BLaER1 treated with 17β-estradiol and CSF1 and Interleukin-3, amounts not matched to agents 10 nM and 100 nM (cell line): Measurements from ENCODE around the gene RAB44.

Source experiments
- H3K27ac ChIP-seq, 11 experiments: shearing (Covaris generic); formaldehyde crosslinking; 2 replicates each; pipeline ENCODE4 v1.8.1; 2022
- H3K27me3 ChIP-seq, 11 experiments: shearing (Covaris generic); formaldehyde crosslinking; 2 replicates each; pipeline ENCODE4 v1.8.1; 2022
- H3K36me3 ChIP-seq, 11 experiments: shearing (Covaris generic); formaldehyde crosslinking; 2 replicates each; pipeline ENCODE4 v1.8.1; 2022
- H3K4me1 ChIP-seq, 10 experiments: shearing (Covaris generic); formaldehyde crosslinking; 2 replicates each; pipeline ENCODE4 v1.8.1; 2022
- H3K4me2 ChIP-seq, 11 experiments: shearing (Covaris generic); formaldehyde crosslinking; 2 replicates each; pipeline ENCODE4 v1.8.1; 2022
- H3K4me3 ChIP-seq, 10 experiments: shearing (Covaris generic); formaldehyde crosslinking; 2 replicates each; pipeline ENCODE4 v1.8.1; 2022
- H3K9ac ChIP-seq, 11 experiments: shearing (Covaris generic); formaldehyde crosslinking; 2 replicates each; pipeline ENCODE4 v1.8.1; 2022
- H3K9me3 ChIP-seq, 11 experiments: shearing (Covaris generic); formaldehyde crosslinking; replicated peaks in 1 of 11; 2 replicates each; pipeline ENCODE4 v1.8.1; 2022
- H4K20me1 ChIP-seq, 11 experiments: shearing (Covaris generic); formaldehyde crosslinking; 2 replicates each; pipeline ENCODE4 v1.8.1; 2022
- Cebpa-rat ChIP-seq, 11 experiments: shearing (Covaris generic); IDR thresholded peaks; 2 replicates each; pipeline ENCODE4 v1.8.1; 2022

Gene RAB44

GRCh38 chr6:36771145-36771544 lies 73.5 kb downstream of the RAB44 start:
- no peaks in the 10 kb centered on the region for H3K36me3 ChIP-seq
- H3K4me2 ChIP-seq = peak overlapping the region in 10 of 11 experiments; percentile 62 to 98 (median 82); a peak in 20 of 22 replicates
- H3K27ac ChIP-seq = no peak overlapping the region
- peaks cover 45 to 75% (median 70%) of the 10 kb centered on the region in 10 experiments for H3K4me1 ChIP-seq
- H4K20me1 ChIP-seq = peaks cover 0 to 31% (median 8%) of the 10 kb centered on the region in 11 experiments; a peak in 8 of 22 replicates
- H3K9ac ChIP-seq = no peak overlapping the region
- no peaks in the 10 kb centered on the region for H3K9me3 ChIP-seq
- no peak for TF ChIP-seq Cebpa-rat (IDR thresholded peaks at IDR 0.05)
- H3K4me3 ChIP-seq = no peak overlapping the region
- H3K27me3 ChIP-seq = peaks cover 10 to 43% (median 20%) of the 10 kb centered on the region in 11 experiments; a peak in 20 of 22 replicates

- Histone ChIP-seq H3K27ac (peak overlapping the region in 1 of 11 experiments; percentile 15; a peak in 2 of 22 replicates), H3K4me3 (no peak overlapping the region), H3K9me3 (no peaks in the 10 kb centered on the region), H4K20me1 (peaks cover 0 to 31% (median 8%) of the 10 kb centered on the region in 11 experiments; a peak in 8 of 22 replicates), H3K36me3 (no peaks in the 10 kb centered on the region), H3K9ac (peak overlapping the region in 2 of 11 experiments; percentile 22 to 41; a peak in 3 of 22 replicates), H3K4me1 (peaks cover 38 to 63% (median 58%) of the 10 kb centered on the region in 10 experiments), H3K27me3 (peaks cover 12 to 53% (median 31%) of the 10 kb centered on the region in 11 experiments; a peak in 21 of 22 replicates), H3K4me2 (peak overlapping the region in 10 of 11 experiments; percentile 6 to 98 (median 82); a peak in 19 of 22 replicates)
- no peak for TF ChIP-seq Cebpa-rat (IDR thresholded peaks at IDR 0.05)
Measured at GRCh38 chr6:36772397-36772796, 74.8 kb downstream of the RAB44 start.

GRCh38 chr6:36774331-36774730 lies 76.7 kb downstream of the RAB44 start:
- peaks cover 22 to 71% (median 47%) of the 10 kb centered on the region in 11 experiments for H3K27me3 ChIP-seq
- H3K4me3 ChIP-seq = no peak overlapping the region
- H3K9me3 ChIP-seq = no peaks in the 10 kb centered on the region
- H3K4me2 ChIP-seq = no peak overlapping the region
- TF ChIP-seq Cebpa-rat (IDR thresholded peaks at IDR 0.05) = no peak
- H3K36me3 ChIP-seq = no peaks in the 10 kb centered on the region
- peaks cover 29 to 50% (median 42%) of the 10 kb centered on the region in 10 experiments for H3K4me1 ChIP-seq
- peaks cover 0 to 28% (median 3%) of the 10 kb centered on the region in 11 experiments; a peak in 8 of 22 replicates for H4K20me1 ChIP-seq
- H3K27ac ChIP-seq = no peak overlapping the region
- no peak overlapping the region for H3K9ac ChIP-seq

- no peak overlapping the region for H3K9ac ChIP-seq
- no peaks in the 10 kb centered on the region for H3K9me3 ChIP-seq
- H3K27me3 ChIP-seq = peaks cover 27 to 82% (median 61%) of the 10 kb centered on the region in 11 experiments
Measured at GRCh38 chr6:36776167-36776566, 78.5 kb downstream of the RAB44 start.

GRCh38 chr6:36777801-36778200 lies 80.2 kb downstream of the RAB44 start:
- Histone ChIP-seq H3K36me3 (no peaks in the 10 kb centered on the region), H3K4me1 (peaks cover 32 to 47% (median 40%) of the 10 kb centered on the region in 10 experiments), H3K4me3 (no peak overlapping the region), H3K9me3 (no peaks in the 10 kb centered on the region), H3K9ac (no peak overlapping the region), H4K20me1 (peaks cover 0 to 17% (median 10%) of the 10 kb centered on the region in 11 experiments; a peak in 10 of 22 replicates), H3K4me2 (peak overlapping the region in 4 of 11 experiments; percentile 22 to 54 (median 40); a peak in 6 of 22 replicates), H3K27ac (no peak overlapping the region), H3K27me3 (peaks cover 23 to 82% (median 65%) of the 10 kb centered on the region in 11 experiments)
- no peak for TF ChIP-seq Cebpa-rat (IDR thresholded peaks at IDR 0.05)

More at GRCh38 chr6:36776167-36776566, 78.5 kb downstream of the RAB44 start:
- peaks cover 24 to 49% (median 40%) of the 10 kb centered on the region in 10 experiments for H3K4me1 ChIP-seq
- no peak overlapping the region for H3K4me3 ChIP-seq
- no peak overlapping the region for H3K4me2 ChIP-seq
- H4K20me1 ChIP-seq = peaks cover 0 to 13% (median 0%) of the 10 kb centered on the region in 11 experiments; a peak in 4 of 22 replicates
- TF ChIP-seq Cebpa-rat (IDR thresholded peaks at IDR 0.05) = no peak
- no peaks in the 10 kb centered on the region for H3K36me3 ChIP-seq
- no peak overlapping the region for H3K27ac ChIP-seq

GRCh38 chr6:36779227-36779626 lies 81.6 kb downstream of the RAB44 start:
- H3K4me1 ChIP-seq = peaks cover 29 to 47% (median 35%) of the 10 kb centered on the region in 10 experiments
- H3K9ac ChIP-seq = no peak overlapping the region
- H3K4me2 ChIP-seq = peak overlapping the region in 3 of 11 experiments; percentile 75 to 80 (median 80); a peak in 2 of 22 replicates
- H3K36me3 ChIP-seq = no peaks in the 10 kb centered on the region
- H3K27me3 ChIP-seq = peaks cover 23 to 87% (median 68%) of the 10 kb centered on the region in 11 experiments
- no peak overlapping the region for H3K4me3 ChIP-seq
- H3K27ac ChIP-seq = no peak overlapping the region
- TF ChIP-seq Cebpa-rat (IDR thresholded peaks at IDR 0.05) = no peak
- H4K20me1 ChIP-seq = peaks cover 0 to 17% (median 10%) of the 10 kb centered on the region in 11 experiments; a peak in 10 of 22 replicates
- no peaks in the 10 kb centered on the region for H3K9me3 ChIP-seq

GRCh38 chr6:36780442-36781177 lies 83.0 kb downstream of the RAB44 start:
- peak overlapping the region in 5 of 11 experiments; percentile 30 to 49 (median 38); a peak in 4 of 22 replicates for H3K9ac ChIP-seq
- H3K4me1 ChIP-seq = peaks cover 29 to 47% (median 35%) of the 10 kb centered on the region in 10 experiments
- H3K4me2 ChIP-seq = peak overlapping the region; percentile 46 to 85 (median 80)
- TF ChIP-seq Cebpa-rat (IDR thresholded peaks at IDR 0.05) = 0 out of 22 replicates have a peak, but pooled peaks of 1 of the 11 experiments have one; percentile 16
- peaks cover 0 to 17% (median 10%) of the 10 kb centered on the region in 11 experiments; a peak in 10 of 22 replicates for H4K20me1 ChIP-seq
- H3K27ac ChIP-seq = peak overlapping the region in 2 of 11 experiments; percentile 2 to 26; a peak in 1 of 22 replicates
- H3K36me3 ChIP-seq = no peaks in the 10 kb centered on the region
- H3K9me3 ChIP-seq = no peaks in the 10 kb centered on the region
- no peak overlapping the region; a peak in 1 of 20 replicates for H3K4me3 ChIP-seq
- H3K27me3 ChIP-seq = peaks cover 23 to 79% (median 61%) of the 10 kb centered on the region in 11 experiments; a peak in 21 of 22 replicates

- Histone ChIP-seq H3K4me2 (peak overlapping the region; percentile 46 to 85 (median 80)), H3K27me3 (peaks cover 15 to 68% (median 53%) of the 10 kb centered on the region in 11 experiments; a peak in 21 of 22 replicates), H3K4me1 (peaks cover 29 to 47% (median 35%) of the 10 kb centered on the region in 10 experiments), H3K27ac (peak overlapping the region in 3 of 11 experiments; percentile 2 to 26 (median 7); a peak in 4 of 22 replicates), H3K9ac (peak overlapping the region in 9 of 11 experiments; percentile 7 to 51 (median 38); a peak in 12 of 22 replicates), H4K20me1 (peaks cover 0 to 17% (median 10%) of the 10 kb centered on the region in 11 experiments; a peak in 10 of 22 replicates), H3K36me3 (no peaks in the 10 kb centered on the region), H3K9me3 (no peaks in the 10 kb centered on the region), H3K4me3 (0 out of 20 replicates have a peak overlapping the region, but pooled peaks of 1 of the 10 experiments have one; percentile 1)
- no peak for TF ChIP-seq Cebpa-rat (IDR thresholded peaks at IDR 0.05)
Measured at GRCh38 chr6:36781669-36782068, 84.0 kb downstream of the RAB44 start.
